Measurements from ENCODE around the gene TRAPPC10.

Gene TRAPPC10, protein sequence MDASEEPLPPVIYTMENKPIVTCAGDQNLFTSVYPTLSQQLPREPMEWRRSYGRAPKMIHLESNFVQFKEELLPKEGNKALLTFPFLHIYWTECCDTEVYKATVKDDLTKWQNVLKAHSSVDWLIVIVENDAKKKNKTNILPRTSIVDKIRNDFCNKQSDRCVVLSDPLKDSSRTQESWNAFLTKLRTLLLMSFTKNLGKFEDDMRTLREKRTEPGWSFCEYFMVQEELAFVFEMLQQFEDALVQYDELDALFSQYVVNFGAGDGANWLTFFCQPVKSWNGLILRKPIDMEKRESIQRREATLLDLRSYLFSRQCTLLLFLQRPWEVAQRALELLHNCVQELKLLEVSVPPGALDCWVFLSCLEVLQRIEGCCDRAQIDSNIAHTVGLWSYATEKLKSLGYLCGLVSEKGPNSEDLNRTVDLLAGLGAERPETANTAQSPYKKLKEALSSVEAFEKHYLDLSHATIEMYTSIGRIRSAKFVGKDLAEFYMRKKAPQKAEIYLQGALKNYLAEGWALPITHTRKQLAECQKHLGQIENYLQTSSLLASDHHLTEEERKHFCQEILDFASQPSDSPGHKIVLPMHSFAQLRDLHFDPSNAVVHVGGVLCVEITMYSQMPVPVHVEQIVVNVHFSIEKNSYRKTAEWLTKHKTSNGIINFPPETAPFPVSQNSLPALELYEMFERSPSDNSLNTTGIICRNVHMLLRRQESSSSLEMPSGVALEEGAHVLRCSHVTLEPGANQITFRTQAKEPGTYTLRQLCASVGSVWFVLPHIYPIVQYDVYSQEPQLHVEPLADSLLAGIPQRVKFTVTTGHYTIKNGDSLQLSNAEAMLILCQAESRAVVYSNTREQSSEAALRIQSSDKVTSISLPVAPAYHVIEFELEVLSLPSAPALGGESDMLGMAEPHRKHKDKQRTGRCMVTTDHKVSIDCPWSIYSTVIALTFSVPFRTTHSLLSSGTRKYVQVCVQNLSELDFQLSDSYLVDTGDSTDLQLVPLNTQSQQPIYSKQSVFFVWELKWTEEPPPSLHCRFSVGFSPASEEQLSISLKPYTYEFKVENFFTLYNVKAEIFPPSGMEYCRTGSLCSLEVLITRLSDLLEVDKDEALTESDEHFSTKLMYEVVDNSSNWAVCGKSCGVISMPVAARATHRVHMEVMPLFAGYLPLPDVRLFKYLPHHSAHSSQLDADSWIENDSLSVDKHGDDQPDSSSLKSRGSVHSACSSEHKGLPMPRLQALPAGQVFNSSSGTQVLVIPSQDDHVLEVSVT

GRCh38 chr21:44011579-44012473 lies at the start of gene TRAPPC10:
Gene TRAPPC10 (plus strand): TSS chr21:44012309. CDS start chr21:44012494, 185 bp downstream.
- DNase-seq (ENCODE audit: low spot score), result peak; percentile 88

DNA sequence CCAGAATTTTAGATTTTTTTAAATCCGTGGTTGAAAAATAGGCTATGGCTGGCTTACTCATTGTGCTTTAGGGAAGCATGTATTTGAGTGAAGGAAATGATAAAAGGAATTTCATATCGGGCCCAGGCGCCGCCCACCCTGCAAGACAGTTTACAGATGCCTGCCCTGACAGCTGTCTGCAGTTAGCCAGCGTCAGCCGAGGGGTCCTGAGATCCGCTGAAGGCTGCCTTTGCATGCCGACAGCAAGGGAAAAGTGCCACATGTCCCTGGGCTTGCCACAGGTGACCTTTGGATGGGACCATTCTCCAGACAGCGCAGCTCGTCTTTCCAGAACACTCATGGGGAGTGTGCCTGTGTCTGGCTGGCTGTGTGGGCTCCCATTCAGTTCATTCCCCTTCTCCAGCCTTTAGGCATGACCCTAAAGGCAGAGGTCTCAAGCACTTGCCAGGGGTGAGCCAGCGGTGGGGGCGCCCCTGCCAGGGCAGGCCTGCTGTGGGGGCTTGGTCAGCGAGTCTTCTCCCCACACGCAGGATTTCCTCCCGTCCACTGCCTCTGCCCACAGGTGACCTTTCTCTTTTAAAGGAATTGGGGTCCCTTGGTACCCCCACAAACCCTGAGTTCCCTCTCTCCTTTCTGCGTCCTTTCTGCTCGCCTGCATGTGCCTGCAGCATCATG lies 46.1 kb upstream of the TRAPPC10 start:
- DNase-seq (ENCODE audit: low spot score), result no peak

DNA sequence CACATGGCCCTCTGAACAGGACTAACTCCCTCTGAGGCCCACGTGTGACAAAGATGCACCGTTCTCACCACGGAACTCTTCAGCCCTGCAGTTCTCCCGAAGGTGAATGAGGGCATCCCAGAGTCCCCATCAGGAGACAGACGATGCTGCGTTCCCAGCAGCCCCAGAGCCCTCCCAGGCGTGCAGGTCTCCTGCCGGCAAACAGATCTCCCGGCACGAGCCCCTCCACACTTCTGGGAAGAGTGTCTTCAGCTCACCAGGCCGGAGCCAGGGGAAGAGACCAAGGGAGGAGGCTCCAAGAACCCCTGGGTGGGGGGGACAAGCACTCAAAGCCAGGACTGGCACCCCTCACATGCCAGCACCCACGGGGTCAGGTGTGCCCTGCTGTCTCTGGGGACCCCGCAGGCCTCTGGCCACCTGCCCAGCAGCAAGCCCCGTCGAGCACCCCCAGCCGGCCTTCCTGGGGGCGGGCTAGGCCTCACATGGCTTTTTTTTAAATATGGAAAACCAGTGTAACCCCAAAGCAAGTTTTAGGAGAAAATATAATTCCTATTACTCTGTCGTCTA lies 45.1 kb upstream of the TRAPPC10 start:
- DNase-seq (ENCODE audit: low spot score), result no peak

DNA sequence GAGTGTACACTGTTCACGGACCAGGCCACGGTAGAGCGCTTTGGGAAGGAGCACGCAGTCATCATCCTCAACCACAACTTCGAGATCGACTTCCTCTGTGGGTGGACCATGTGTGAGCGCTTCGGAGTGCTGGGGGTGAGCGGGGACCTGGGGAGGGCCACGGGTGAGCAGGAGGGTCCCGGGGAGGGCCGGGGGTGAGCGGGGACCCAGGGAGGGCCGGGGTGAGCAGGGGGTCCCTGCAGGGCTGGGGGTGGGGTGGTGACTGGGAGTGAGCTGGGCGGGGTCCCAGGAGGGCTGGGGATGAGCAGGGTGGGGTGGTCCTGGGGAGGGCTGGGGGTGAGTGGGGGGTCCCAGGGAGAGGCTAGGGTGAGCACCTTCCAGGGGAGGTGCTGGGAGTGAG lies 44.1 kb upstream of the TRAPPC10 start:
- no peak for DNase-seq (ENCODE audit: low spot score)

- DNase-seq (ENCODE audit: low spot score), result no peak
These were observed 43.5 kb upstream of the TRAPPC10 start for GRCh38 chr21:43968410-43969114.

DNA sequence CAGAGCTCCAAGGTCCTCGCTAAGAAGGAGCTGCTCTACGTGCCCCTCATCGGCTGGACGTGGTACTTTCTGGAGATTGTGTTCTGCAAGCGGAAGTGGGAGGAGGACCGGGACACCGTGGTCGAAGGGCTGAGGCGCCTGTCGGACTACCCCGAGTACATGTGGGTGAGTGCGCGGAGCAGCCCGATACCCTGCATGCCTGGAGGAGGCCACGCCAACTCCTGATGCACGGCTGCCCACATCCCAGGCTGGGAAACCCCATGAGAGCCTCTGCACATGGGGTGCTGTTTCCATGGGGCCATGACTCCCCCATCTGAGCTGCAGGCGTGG lies 43.0 kb upstream of the TRAPPC10 start:
- DNase-seq (ENCODE audit: low spot score), result no peak

GRCh38 chr21:43970551-43970950 lies 41.6 kb upstream of the TRAPPC10 start:
- DNase-seq (ENCODE audit: low spot score), result no peak

- no peak for DNase-seq (ENCODE audit: low spot score)
These were observed 40.7 kb upstream of the TRAPPC10 start for GRCh38 chr21:43971201-43971991.

DNA sequence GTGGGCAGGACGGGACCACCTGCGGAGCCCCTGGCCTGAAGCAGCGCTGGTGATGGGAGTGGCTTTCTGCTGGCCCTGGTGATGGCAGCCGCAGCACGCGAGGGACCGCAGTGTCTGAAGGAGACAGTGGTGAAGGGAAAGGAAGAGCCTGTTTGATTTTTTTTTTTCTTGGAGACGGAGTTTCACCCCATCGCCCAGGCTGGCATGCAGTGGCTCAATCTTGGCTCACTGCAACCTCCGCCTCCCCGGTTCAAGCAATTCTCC lies 40.2 kb upstream of the TRAPPC10 start:
- no peak for DNase-seq (ENCODE audit: low spot score)

- DNase-seq (ENCODE audit: low spot score), result no peak
These were observed 39.1 kb upstream of the TRAPPC10 start for GRCh38 chr21:43972850-43973633.

- no peak for DNase-seq (ENCODE audit: low spot score)
These were observed 38.5 kb upstream of the TRAPPC10 start for GRCh38 chr21:43973634-43973955.

DNA sequence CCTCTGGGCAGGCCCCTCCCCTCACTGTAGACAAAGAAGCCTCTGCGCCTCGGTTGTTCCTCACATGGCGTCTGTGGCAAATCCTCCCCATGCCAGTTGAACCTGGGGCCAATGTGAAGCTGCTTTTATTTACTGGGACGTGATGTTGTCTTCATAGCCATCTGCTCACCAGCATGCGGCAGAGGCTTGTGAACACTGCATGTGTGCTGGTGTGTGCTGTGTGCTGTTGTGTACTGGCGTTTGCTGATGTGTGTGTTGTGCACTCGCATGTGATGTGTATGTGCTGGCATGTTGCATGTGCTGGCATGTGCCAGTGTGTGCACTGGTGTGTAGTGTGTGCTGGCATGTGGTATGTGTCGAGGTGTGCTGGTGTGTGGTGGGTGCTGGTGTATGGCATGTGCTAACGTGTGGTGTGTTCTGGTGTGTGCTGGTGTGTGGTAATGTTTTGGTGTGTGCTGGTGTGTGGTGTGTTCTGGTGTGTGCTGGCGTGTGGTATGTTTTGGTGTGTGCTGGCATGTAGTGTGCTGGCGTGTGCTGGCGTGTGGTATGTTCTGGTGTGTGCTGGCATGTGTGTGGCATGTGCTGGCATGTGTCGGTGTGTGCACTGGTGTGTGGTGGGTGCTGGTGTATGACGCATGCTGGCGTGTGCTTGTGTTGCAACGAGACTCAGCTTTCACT lies 37.2 kb upstream of the TRAPPC10 start:
- no peak for DNase-seq (ENCODE audit: low spot score)

- DNase-seq (ENCODE audit: low spot score), result peak; percentile 44
These were observed 36.5 kb upstream of the TRAPPC10 start for GRCh38 chr21:43975469-43976098.

- no peak for DNase-seq (ENCODE audit: low spot score)
These were observed 35.4 kb upstream of the TRAPPC10 start for GRCh38 chr21:43976661-43977060.

- DNase-seq (ENCODE audit: low spot score), result no peak
These were observed 34.0 kb upstream of the TRAPPC10 start for GRCh38 chr21:43978060-43978459.

DNA sequence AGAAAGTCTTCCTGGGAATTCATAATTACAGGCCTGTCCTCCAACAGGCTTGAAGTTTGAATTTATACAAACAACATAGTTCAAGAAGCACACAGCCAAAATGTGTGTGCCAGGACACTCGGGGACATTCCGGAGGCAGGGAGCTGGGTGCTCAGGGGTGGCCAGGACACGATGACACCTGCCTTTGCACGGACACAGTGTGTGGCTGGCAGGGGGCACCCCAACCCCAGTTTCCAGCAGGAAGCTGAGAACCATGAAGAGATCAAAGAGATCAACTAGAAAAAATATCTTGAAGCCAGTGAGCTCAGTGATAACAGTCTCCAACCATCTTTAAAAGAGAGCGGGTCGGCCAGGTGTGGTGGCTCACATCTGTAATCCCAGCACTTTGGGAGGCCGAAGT lies 32.5 kb upstream of the TRAPPC10 start:
- no peak for DNase-seq (ENCODE audit: low spot score)

DNA sequence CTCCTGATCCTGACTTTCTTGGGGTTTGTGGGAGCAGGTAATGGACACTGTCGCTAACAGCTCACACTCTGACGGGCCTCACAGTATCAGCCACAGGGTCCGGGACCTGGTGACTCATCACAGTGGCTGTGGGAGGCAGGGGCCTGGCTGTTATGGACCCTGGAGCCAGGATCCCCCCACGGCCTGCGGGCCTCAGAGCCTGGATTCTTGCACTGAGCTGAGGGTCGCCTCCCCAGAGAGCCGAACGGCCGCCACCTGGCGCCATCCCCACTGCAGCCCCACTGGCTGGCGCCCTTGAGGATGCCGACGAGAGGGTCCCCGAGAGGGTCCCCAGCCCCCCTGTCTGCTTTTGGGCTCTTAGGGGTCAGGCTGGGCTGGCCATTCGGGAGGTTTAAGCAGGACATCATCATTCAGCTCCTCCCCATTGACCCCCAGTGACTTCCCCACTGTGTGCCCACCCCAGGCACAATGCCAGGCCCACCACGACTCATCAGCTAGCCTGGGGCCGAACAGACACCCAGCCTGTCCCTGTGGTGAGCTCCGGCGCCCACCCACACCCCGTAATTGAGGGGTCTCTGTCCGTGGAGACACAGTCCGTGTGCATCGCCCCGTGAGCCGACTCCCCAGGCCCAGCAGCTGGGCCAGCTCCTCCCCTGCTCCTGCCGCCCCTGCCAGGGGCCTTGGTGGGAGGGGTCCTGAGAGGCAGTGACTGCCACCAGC lies 30.8 kb upstream of the TRAPPC10 start:
- no peak for DNase-seq (ENCODE audit: low spot score)

Measured in LoVo (cell line).